ENCODE measurements around the gene ACOX2. TPM values are rescaled to one million over a fixed set of nuclear protein-coding genes. Genes with fewer than 3 reads are reported as not detected.
A peak's percentile ranks its signal among the peaks of the same experiment; 100 is the strongest.

ACOX2 gene
- total and polyA plus RNA-seq, 2 of the 13 experiments (the other 11 are each of a cell fraction or from before 2014, with no cell fraction given): 42.6 to 98.5 TPM

- TF ChIP-seq GPBP1L1 (CRISPR knock-in tag; IDR thresholded peaks at IDR 0.05) (no peak), MEF2D (CRISPR knock-in tag; IDR thresholded peaks at IDR 0.05) (peak; percentile 64; the same call in 1 of the 2 replicates), SALL1 (CRISPR knock-in tag; IDR thresholded peaks at IDR 0.05) (peak; percentile 73; the same call in 1 of the 2 replicates), CENPX (CRISPR knock-in tag; IDR thresholded peaks at IDR 0.05) (no peak), ZNF280B (CRISPR knock-in tag; IDR thresholded peaks at IDR 0.05; ENCODE audit: borderline replicate concordance) (peak; percentile 86; the same call in 1 of the 2 replicates), SRSF1 (optimal IDR thresholded peaks at IDR 0.05; ENCODE audit: low read depth, low read length) (peak; percentile 47), ATAD3A (CRISPR knock-in tag; IDR thresholded peaks at IDR 0.05) (no peak), SMARCC2 (IDR thresholded peaks at IDR 0.05) (no peak), KAT8 (CRISPR knock-in tag; IDR thresholded peaks at IDR 0.05) (peak; percentile 44; the same call in 1 of the 2 replicates), CC2D1A (CRISPR knock-in tag; IDR thresholded peaks at IDR 0.05) (0 out of 2 replicates have a peak, but pooled peaks have one; percentile 35), TBL1XR1 (IDR thresholded peaks at IDR 0.05; ENCODE audit: borderline replicate concordance, low read length, partially characterized antibody) (no peak), ZNF766 (CRISPR knock-in tag; IDR thresholded peaks at IDR 0.05; ENCODE audit: borderline replicate concordance) (no peak), DR1 (CRISPR knock-in tag; IDR thresholded peaks at IDR 0.05) (0 out of 2 replicates have a peak, but pooled peaks have one; percentile 37), BCL3 (CRISPR knock-in tag; IDR thresholded peaks at IDR 0.05) (peak; percentile 31; the same call in 1 of the 2 replicates), HES4 (CRISPR knock-in tag; IDR thresholded peaks at IDR 0.05; ENCODE audit: borderline replicate concordance) (0 out of 2 replicates have a peak, but pooled peaks have one; percentile 18), SCMH1 (CRISPR knock-in tag; IDR thresholded peaks at IDR 0.05; ENCODE audit: borderline replicate concordance) (no peak), ELF3 (CRISPR knock-in tag; IDR thresholded peaks at IDR 0.05) (no peak), ZNF230 (CRISPR knock-in tag; IDR thresholded peaks at IDR 0.05) (0 out of 2 replicates have a peak, but pooled peaks have one; percentile 23), ZNF446 (CRISPR knock-in tag; IDR thresholded peaks at IDR 0.05) (no peak), ZNF839 (CRISPR knock-in tag; IDR thresholded peaks at IDR 0.05; ENCODE audit: borderline replicate concordance) (no peak), SMC3 (IDR thresholded peaks at IDR 0.05; ENCODE audit: low read length) (no peak)
- TF ChIP-seq, protein P1, sequence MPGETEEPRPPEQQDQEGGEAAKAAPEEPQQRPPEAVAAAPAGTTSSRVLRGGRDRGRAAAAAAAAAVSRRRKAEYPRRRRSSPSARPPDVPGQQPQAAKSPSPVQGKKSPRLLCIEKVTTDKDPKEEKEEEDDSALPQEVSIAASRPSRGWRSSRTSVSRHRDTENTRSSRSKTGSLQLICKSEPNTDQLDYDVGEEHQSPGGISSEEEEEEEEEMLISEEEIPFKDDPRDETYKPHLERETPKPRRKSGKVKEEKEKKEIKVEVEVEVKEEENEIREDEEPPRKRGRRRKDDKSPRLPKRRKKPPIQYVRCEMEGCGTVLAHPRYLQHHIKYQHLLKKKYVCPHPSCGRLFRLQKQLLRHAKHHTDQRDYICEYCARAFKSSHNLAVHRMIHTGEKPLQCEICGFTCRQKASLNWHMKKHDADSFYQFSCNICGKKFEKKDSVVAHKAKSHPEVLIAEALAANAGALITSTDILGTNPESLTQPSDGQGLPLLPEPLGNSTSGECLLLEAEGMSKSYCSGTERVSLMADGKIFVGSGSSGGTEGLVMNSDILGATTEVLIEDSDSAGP (CRISPR knock-in tag; IDR thresholded peaks at IDR 0.05; ENCODE audit: borderline replicate concordance): peak; percentile 70; the same call in 1 of the 2 replicates
Observed at GRCh38 chr3:58536501-58537411, at the start of gene ACOX2 (continued).
